Smooth muscle cell of the coronary artery (primary cell): ENCODE measurements around the gene RNF5. TPM values are rescaled to one million over a fixed set of nuclear protein-coding genes. Genes with fewer than 3 reads are reported as not detected.

Experiments
- total RNA-seq: library from RNA; depleted of rRNA; stranded (reverse); fragments of >200 nt; gene quantifications from 2 replicates; pipeline ENCODE4 v1.2.3, GENCODE V29; 2014; ENCODE audit warnings: low replicate concordance

Gene RNF5, protein sequence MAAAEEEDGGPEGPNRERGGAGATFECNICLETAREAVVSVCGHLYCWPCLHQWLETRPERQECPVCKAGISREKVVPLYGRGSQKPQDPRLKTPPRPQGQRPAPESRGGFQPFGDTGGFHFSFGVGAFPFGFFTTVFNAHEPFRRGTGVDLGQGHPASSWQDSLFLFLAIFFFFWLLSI
- 29.3 and 31.0 TPM in 2 replicates for total RNA-seq

DNA sequence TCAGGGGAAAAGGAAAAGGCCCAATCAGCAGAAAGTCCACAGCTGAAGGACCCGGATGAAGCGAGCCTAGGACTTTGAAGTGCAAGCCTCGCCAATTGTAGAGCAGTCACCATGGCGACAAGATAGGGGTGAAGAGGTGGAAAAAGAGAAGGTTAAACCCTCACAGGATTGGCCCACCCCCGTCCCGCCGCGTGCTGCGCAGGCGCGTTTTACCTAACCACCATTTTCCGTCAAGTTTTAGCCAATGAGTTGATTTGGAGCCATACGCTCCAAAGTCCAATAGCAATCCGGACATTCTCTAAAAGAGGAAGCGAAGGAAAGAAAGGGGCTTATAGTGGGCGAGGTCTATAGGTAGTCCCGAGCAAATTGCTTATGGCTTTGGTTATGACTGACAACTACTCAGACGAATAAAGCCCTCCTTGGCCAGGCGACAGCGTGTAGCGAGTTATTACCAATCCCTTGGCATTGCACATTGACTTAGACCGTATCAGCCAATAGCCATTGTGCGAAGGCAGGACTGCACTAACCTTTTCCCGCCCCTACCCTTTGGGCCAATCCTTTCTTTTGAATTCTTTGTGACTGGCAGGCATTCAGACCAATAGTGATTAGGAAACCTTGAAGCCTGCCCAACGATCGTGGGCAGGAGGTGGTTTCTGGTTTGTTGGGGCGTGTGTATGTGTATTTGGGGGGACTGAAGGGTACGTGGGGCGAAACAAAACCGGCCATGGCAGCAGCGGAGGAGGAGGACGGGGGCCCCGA, at the start of gene RNF5:
Gene RNF5 (plus strand): TSS at position 618 of the 759 bp plus-strand sequence. CDS start 107 bp downstream, at position 725.

DNA sequence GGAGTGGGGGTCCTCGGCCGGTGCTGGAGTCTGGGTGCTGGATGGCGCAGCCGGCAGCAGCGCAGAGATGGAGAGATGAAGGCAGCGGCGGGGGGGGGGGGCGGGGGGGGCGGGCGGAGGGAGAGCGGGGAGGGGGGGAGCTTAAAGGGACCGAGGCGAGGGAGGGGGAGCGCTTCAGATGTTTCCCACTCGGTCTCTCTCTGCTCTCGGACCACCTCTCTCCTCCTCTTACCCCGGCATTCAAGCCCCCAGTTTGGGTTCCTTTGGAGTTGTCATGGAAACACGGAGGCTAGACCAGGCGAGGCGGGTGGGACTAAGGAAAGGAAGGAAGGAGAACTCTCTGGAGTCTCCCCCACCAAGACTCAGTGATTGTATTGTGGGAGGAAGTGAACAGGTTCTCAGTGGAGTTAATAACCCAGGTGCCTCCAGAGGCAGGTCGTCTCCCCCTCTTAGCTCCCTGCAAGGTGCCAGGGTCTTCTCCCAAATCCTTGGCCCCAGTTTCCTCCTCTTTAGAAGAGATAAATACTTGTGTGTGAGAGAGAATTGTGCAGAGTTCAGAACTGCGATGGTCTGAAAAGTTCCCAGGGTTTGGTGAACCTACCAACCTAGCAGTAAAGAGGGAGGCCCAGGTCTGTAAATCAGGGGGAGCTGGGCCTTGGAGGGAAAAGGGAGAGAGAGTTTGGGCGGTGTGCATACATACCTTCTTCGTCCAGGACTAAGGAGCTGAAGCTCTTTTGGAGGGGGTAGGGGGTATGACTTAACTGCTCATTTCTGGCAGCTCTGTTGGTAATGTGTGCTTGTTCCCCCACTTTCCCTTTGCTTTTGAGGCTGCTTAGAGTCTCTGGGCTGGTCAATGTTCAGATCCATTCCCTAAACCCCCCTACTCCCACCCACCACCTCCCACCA, 26.1 kb upstream of the RNF5 start, which contains the start of gene PRRT1:
Gene PRRT1 (minus strand): TSS at position 77 of the 906 bp plus-strand sequence. CDS start 112 bp downstream, outside the sequence.

DNA sequence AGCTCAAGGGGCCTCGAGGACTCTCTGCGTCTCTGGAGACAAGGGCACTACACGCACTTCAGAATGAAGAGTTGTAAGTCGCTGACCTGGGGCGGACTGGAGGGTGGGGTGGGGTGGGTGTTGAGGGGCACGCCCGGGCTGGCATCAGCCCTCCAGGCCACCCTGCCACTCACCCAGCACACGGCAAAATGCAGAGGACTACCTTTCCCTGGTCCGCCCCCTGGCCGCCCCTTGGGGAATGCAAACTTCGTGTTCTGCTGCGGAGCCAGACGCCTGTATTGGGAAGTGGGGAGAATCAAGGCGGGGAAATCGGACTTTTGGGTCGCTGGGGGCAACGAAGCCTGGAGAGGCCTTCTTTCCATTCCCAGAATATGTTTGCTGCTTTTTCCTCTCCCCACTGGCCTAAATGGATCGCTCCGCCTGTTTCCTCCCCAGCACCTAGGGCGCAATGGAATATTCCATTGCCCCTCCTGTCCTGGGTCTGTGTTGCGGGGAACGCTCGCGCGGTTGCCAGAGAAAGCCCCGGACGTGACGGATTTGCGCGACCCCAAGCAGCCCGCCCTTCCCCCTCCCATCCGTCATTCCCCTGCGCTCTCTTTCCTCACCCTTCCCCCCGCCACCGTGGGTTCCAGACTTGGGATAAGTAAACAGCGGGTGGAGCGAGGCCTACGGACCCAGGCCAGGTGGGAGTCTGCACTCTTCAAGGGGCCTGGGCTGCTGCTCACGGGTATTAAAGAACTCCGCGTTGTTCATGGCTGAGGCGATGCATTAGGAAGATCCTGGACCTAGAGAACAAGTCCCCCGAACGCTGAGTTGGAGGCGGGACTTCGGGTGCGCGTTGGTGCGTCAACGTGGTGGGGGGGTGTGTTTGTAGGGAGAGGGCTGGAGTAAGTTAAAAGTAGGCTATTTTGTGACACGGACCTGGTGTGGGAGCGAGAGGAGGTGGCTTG, 24.4 kb upstream of the RNF5 start, which contains the start of gene PPT2:
Gene PPT2 (plus strand): TSS at position 578 of the 950 bp plus-strand sequence. CDS start 454 bp downstream, outside the sequence.

DNA sequence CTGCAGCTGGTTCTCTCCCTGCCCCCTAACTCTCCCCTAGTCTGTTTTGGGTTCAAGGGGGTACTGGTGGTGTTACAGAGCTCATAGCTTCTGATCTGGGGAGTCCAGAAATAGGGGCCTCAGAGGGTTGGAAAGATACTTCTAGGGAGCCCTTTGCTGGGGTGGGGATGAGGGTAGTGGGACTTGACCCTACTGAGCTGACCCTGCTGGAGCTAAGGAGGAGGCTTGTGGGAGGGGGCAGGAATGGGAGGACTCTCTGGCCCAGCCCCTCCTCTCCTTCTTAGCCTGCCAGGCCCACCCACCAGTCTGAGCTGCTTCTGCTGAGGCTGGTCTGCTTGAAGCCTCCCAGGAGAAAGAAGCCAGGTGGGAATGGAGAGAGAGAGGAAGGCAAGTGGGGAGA, 13.9 kb upstream of the RNF5 start, which contains the start of gene EGFL8:
Gene EGFL8 (plus strand): TSS at position 301 of the 400 bp plus-strand sequence. CDS start 1,571 bp downstream, outside the sequence.

DNA sequence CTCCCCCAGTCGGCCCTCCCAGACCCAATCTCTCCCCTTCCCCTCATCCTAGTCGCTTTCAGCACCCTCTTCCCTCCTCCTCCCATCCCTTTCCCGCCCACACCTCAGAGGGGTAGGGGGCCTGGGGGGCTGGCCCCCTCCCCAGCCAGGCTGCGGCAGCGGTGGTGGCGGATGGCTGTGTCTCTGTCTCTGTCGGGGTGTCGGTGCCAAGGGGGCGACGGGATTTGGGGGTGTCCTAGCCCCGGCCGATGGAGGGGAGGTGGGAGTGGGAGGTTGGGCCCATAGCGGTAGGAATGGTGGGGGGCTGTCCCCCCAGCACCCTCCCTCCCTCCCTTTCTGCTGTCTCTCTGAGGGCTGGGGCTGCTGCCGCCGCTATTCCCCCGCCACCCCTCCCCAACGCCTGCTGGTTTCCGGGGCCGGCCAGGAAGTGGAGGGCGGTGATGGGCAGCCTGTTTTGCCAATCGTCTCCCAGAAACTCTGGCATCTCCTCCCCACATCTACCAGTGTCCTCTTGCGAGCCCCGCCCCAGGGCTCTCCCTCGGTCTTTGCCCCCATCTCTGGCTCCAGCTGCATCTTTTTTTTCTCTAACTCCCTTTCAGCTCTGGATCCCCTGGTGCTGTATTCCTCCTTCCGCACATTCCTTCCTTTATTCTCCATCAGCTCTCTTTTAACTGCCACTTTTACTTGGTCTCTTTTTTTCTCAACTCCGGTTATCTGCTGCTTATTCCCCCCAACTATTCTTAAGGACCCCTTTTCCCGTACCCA, 2.3 kb upstream of the RNF5 start, which contains the start of gene AGPAT1:
Gene AGPAT1 (minus strand): TSS at position 374 of the 765 bp plus-strand sequence. CDS start 4,588 bp downstream, outside the sequence.

DNA sequence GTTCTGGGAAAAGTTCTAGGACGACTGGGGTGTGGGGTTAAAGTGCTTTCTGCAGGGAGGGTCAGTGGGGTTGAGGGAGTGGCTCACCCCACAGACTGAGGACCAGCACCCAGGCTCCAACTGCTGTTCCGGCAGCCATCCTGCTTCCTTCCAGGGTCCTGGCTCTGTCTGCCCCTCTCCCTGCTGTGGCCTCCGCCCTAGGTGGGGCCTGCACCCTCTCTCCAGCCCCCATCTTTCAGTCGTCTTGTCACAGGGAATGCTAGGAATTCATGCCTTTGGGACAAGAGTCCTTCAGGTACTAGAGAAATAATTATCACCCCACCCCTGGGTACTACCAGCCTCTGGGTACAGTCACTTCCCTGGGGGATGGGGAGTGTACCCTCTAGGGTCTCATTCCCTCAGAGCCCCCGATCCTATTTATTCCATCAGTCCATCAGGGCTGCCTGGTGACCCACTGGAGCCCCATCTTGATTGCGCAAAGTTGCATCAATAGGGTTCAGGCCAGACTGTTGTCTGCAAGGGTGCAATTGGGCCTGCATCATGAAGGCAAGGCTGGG, 6.0 kb downstream of the RNF5 start, which contains the start of gene AGER:
Gene AGER (minus strand): TSS at position 170 of the 557 bp plus-strand sequence. CDS start 31 bp downstream, at position 139.

DNA sequence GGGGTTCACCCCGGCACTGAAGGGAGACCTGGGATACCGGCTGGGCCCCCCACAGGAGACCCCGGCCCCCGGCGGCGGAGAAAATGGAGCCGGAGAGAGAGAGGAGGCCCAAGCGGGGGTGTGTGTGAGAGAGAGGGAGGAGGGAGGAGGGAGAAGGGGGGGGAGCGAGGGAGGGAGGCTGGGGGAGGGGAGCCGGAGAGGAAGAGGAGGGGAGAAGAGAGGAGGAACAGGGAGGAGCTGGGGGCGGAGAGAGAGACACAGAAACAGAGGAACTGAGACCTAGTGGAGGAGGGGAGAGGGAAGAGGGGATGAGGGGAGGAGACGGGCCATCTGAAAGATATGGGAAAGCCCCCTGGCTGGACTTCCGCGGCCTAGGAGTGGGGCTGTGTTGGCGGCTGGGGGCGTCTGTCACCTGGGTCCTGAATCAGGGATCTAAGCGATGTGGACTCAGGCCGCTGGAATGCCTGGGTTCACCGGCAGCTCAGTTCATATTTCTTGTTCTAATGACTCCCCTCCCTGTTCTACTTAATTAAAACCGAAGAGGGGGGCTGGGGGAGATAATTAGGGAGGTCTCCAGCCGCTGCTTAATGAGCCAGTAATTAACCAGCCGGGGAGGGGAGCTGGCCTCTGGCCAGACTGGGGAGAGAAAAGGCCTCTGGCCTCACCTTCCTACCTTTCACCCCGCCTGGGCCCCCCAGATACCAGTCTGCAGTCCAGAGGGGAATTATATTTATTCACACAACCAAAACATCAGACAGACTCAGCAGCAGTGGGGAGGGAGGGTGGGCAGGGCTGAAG, 12.0 kb downstream of the RNF5 start, which contains the start of gene PBX2:
Gene PBX2 (minus strand): TSS at position 149 of the 798 bp plus-strand sequence. CDS start 287 bp downstream, outside the sequence.

DNA sequence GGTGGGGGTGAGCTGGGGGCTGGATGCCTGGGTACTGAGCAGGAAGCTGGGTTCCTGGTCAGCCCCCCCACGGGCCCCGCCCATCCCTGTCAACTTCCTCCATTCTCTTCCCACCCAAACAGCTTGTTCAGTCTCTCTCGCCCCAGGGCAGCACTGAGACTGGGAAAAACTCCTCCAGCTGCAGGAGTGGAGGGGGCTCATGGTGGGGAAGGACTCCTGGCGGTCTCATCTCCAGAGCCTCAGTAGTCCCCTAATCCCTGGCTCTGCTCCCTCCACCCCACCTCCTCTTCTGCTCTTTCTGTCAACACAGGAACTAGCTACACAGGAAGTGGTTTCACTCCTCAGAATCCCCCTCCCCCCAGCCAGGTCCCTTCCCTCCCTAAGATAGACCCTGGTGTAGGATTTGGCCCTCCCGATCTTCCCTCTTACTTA, 14.4 kb downstream of the RNF5 start, which contains the start of gene GPSM3:
Gene GPSM3 (minus strand): TSS at position 36 of the 432 bp plus-strand sequence. CDS start 130 bp downstream, outside the sequence.

DNA sequence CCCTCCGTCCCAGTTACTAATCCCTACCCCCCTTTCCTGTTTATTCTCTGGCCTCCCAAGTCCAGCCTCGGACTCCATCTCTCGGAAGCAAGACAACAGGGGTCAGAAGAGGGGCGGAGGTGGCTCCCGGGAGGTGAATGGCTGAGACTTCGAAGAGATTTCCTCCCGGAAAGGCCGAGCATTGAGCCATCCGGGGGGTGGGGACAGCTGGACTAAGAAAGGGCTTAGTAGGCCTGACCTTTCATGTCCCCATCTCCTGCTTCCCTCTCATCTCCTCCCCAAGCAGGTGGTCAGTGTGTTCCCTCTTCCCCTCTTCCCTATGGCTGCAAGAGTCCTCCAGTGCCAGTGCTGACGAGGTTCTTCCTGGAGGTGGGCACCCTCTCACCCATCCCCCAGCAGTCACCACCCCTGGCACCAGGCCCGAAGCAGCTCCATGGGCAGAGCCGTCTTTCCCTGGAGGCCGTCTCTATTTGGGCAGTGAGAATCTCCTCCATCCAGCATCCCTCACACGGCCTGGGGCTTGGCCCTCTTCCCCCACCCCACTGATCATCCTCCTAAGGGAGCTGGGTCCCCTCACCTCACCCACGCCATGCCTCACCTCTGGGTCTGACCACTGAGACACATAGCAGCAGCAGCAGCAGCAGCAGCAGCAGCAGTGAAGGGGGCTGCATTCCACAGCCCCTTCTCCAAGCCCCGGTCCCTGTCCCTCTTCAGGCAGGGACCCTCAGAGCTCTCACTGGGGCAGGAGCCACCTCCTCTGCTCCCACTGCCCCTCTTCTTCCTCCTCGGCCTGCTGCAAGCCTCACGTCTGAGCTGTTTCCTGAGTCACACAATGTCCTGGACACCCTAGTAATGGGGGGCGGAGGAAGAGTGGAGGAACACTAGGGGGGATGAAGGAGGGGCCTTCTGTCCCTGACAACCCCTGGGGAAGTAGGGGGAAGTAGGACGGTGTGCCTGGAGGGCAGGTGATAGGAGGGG, 45.3 kb downstream of the RNF5 start, which contains the start of gene NOTCH4:
Gene NOTCH4 (minus strand): TSS at position 810 of the 978 bp plus-strand sequence. CDS start 139 bp downstream, at position 671.

Other genes starting within 250 kb of the RNF5 start
- 15.0 and 108 TPM in 2 replicates for gene CFB, start 232.3 kb upstream of the RNF5 start, total RNA-seq
- 77.8 and 109 TPM in 2 replicates for gene NELFE, start 219.4 kb upstream of the RNF5 start, total RNA-seq
- gene SKIC2, start 219.2 kb upstream of the RNF5 start, total RNA-seq = 48.6 and 68.8 TPM in 2 replicates
- 6.9 and 12.9 TPM in 2 replicates for gene DXO, start 206.3 kb upstream of the RNF5 start, total RNA-seq
- 3.7 and 23.1 TPM in 2 replicates for gene C4A, start 196.3 kb upstream of the RNF5 start, total RNA-seq
- gene C4B, start 163.6 kb upstream of the RNF5 start, total RNA-seq = 3.2 and 24.0 TPM in 2 replicates
- 0.08 TPM in 1 of 2 replicates, not detected in the other for gene CYP21A2, start 140.0 kb upstream of the RNF5 start, total RNA-seq
- gene TNXB, start 69.1 kb upstream of the RNF5 start, total RNA-seq = 1.1 and 55.9 TPM in 2 replicates
- gene ATF6B, start 50.2 kb upstream of the RNF5 start, total RNA-seq = 8.6 and 11.2 TPM in 2 replicates
- gene FKBPL, start 48.1 kb upstream of the RNF5 start, total RNA-seq = 5.1 TPM in 2 replicates
- gene PRRT1, start 26.5 kb upstream of the RNF5 start, total RNA-seq = 0.08 and 0.12 TPM in 2 replicates
- 16.5 and 38.4 TPM in 2 replicates for gene PPT2, start 24.3 kb upstream of the RNF5 start, total RNA-seq
- gene EGFL8, start 13.8 kb upstream of the RNF5 start, total RNA-seq = 0.75 and 3.5 TPM in 2 replicates
- 16.8 and 18.8 TPM in 2 replicates for gene AGPAT1, start 2.3 kb upstream of the RNF5 start, total RNA-seq
- 0.15 TPM in 1 of 2 replicates, not detected in the other for gene AGER, start 5.8 kb downstream of the RNF5 start, total RNA-seq
- 19.5 and 24.7 TPM in 2 replicates for gene PBX2, start 11.8 kb downstream of the RNF5 start, total RNA-seq
- gene GPSM3, start 14.2 kb downstream of the RNF5 start, total RNA-seq = 0.35 and 1.4 TPM in 2 replicates
- gene NOTCH4, start 45.7 kb downstream of the RNF5 start, total RNA-seq = 0.82 and 1.5 TPM in 2 replicates
- not detected in 2 replicates for gene TSBP1, start 193.5 kb downstream of the RNF5 start, total RNA-seq
- 0.12 TPM in 1 of 2 replicates, not detected in the other for gene BTNL2, start 228.8 kb downstream of the RNF5 start, total RNA-seq